ENCODE measurements around the gene RASA3.
"Not testable (repeated sequence)": the region's sequence is repeated elsewhere in the genome, so short reads cannot be mapped to it uniquely, and the experiment has no call there.

Gene RASA3

DNA sequence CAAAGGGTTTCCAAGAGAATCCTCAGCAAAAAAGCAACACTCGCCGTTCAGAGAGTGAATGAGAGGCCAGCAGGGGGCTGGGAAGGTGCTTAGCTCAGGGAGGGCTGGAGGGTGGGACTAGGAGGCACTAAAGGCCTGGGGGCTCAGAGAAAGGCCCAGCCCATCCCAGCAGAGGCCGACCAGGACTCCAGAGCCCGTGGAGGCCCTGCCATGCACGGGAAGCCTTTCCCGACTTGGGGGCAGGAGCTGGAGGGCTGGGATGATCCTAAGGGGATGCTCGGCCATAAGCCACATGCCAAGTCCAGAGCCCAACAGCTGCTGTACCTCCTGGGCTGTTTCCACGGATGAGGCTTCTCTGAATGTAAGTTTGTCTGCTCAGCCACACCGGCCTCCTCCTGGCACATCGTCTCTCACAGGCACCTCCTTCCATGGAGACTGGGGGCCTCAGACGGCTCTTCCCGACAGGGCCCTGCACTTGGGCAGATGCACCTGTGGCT lies 19.5 kb downstream of the RASA3 start:
- peaks cover 5% of the 10 kb centered on the region for H3K36me3 ChIP-seq (ENCODE audit: control insufficient read depth, insufficient read depth, low read length)
- H3K27me3 ChIP-seq (ENCODE audit: control insufficient read depth, insufficient read depth, low read length), result no peaks in the 10 kb centered on the region
- H3K9ac ChIP-seq (ENCODE audit: low read depth, low read length), result no peak overlapping the region
- H3K4me1 ChIP-seq (ENCODE audit: control insufficient read depth, insufficient read depth, low read length), result peaks cover 9% of the 10 kb centered on the region
- H3K4me3 ChIP-seq (ENCODE audit: low read depth, low read length), result no peak overlapping the region
- H3K9me3 ChIP-seq (ENCODE audit: control insufficient read depth, insufficient read depth, low read length), result no peaks in the 10 kb centered on the region

DNA sequence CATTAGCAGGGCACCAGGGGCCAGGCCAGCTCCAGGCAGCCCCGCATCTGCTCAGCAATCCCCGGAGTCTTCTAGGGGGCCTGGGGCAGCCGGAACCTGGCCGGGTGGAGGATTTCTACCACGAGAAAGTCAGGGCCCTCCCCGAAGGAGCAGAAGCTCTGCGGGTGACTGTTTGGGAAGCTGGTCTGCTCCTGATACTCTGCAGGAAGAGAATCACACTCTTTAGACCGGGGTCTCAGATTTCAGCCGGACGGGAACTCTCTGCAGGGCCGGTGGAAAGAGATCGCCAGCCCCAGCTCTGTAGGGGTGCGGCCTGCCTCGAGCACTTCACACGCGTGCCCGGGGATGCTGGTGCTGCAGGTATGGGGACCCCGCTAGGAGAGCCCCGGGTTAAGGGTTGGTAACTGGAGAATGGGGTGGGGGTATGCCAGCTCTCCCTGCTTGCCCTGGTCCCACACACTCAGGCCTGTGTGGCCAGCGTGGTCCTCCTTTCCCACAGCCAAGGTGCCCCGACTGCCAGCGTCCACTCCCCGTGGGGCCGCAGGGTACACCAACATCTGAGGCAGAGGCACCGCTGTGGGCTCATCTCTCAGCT lies 20.1 kb downstream of the RASA3 start:
- H3K9ac ChIP-seq (ENCODE audit: low read depth, low read length), result no peak overlapping the region

DNA sequence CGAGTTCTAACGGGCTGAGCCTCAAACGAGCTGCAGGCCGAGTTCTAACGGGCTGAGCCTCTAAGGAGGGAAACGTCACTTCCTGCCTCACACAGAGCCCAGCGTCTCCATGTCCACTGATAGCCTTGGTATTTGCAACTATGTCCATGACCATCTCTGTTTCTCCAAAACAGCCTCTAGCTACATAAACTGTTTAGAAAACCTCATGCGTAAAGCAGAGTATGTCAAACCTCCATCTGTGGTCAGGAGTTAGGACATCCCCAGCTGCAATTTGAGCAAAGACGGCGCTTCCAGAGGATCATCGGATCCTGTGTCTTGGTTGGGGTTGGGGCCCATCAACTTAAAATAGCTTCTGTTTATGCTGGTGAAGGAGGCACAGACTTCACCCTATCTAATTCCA lies 20.8 kb downstream of the RASA3 start:
- Histone ChIP-seq H3K36me3 (ENCODE audit: control insufficient read depth, insufficient read depth, low read length) (peaks cover 10% of the 10 kb centered on the region), H3K27me3 (ENCODE audit: control insufficient read depth, insufficient read depth, low read length) (no peaks in the 10 kb centered on the region), H3K4me3 (ENCODE audit: low read depth, low read length) (no peak overlapping the region), H3K4me1 (ENCODE audit: control insufficient read depth, insufficient read depth, low read length) (peaks cover 9% of the 10 kb centered on the region), H3K9me3 (ENCODE audit: control insufficient read depth, insufficient read depth, low read length) (no peaks in the 10 kb centered on the region), H3K9ac (ENCODE audit: low read depth, low read length) (no peak overlapping the region)

More for the DNA sequence above, 20.1 kb downstream of the RASA3 start:
- Histone ChIP-seq H3K36me3 (ENCODE audit: control insufficient read depth, insufficient read depth, low read length) (peaks cover 5% of the 10 kb centered on the region), H3K4me3 (ENCODE audit: low read depth, low read length) (no peak overlapping the region), H3K27me3 (ENCODE audit: control insufficient read depth, insufficient read depth, low read length) (no peaks in the 10 kb centered on the region), H3K9me3 (ENCODE audit: control insufficient read depth, insufficient read depth, low read length) (no peaks in the 10 kb centered on the region), H3K4me1 (ENCODE audit: control insufficient read depth, insufficient read depth, low read length) (peaks cover 9% of the 10 kb centered on the region)

DNA sequence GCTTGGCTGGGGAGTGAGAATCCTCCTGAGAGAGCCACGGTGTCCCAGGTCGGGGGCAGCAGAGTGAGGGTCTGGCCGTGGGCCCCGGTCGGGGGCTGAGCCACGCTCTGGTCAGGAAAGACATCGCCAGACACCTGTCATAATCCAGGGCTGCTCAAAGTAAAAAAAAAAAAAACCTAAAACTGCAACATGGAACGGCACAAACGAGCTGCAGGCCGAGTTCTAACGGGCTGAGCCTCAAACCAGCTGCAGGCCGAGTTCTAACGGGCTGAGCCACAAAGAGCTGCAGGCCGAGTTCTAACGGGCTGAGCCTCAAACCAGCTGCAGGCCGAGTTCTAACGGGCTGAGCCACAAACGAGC lies 21.6 kb downstream of the RASA3 start:
- H3K9me3 ChIP-seq (ENCODE audit: control insufficient read depth, insufficient read depth, low read length); H3K4me1 ChIP-seq (ENCODE audit: control insufficient read depth, insufficient read depth, low read length); H3K9ac ChIP-seq (ENCODE audit: low read depth, low read length): not testable (repeated sequence)

DNA sequence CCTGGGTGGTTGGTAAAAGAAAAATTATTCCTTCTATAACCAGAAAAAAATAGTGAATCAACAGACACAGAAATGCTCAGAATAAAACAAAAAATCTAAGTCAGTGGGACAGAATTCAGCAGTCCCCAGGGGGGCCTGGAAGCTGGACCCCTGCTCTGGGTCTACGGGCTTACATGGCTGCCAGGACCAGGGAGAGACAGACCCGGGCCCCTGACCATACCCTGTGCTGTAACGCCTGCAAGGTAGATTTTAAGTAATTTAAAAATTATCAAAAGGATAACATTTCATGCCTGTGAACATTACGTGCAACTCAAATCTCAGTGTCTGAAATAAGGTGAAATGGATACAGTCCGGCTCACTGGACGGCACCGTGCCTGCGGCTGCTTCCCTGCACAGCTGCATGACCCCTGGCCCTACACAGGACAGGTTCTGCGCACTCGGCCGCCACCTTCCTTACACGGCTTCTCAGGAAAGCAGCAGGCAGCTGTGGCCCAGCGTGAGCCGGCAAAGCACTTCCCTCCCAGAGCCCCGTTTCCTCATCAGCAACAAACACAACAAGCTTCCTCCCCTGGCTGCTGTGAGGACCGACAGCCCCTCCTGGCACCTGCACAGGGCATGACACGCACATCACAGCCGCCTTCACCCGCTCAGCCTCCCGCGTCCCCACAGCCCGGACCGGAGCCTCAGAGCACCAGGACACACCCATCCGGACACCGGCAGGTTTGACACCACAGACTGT lies 22.2 kb downstream of the RASA3 start:
- Histone ChIP-seq H3K27me3 (ENCODE audit: control insufficient read depth, insufficient read depth, low read length) (no peaks in the 10 kb centered on the region), H3K9me3 (ENCODE audit: control insufficient read depth, insufficient read depth, low read length) (no peaks in the 10 kb centered on the region), H3K4me1 (ENCODE audit: control insufficient read depth, insufficient read depth, low read length) (peaks cover 9% of the 10 kb centered on the region), H3K36me3 (ENCODE audit: control insufficient read depth, insufficient read depth, low read length) (peaks cover 8% of the 10 kb centered on the region), H3K4me3 (ENCODE audit: low read depth, low read length) (no peak overlapping the region), H3K9ac (ENCODE audit: low read depth, low read length) (peak overlapping the region; percentile 26)

More for the DNA sequence above, 21.6 kb downstream of the RASA3 start:
- not testable (repeated sequence) for H3K36me3 ChIP-seq (ENCODE audit: control insufficient read depth, insufficient read depth, low read length); H3K27me3 ChIP-seq (ENCODE audit: control insufficient read depth, insufficient read depth, low read length); H3K4me3 ChIP-seq (ENCODE audit: low read depth, low read length)

DNA sequence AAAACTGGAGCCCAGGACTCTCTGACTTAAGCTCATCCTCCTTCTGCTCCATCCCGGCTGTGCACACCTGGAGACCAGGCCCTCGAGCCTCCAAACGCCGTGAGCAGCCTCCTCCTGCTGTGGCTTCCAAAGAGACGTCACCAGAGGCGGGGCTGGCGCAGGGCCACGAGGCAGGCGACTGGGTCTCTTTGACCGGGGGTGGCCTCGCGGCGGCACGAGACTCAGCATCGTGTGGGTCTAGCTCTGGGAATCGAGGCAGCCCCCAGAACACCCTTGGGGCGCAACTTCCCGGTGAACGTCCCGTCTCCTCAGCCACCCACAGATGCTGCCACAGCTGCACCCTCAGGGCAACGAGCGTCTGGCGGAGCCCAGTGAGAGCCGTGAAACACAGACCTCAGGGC lies 22.8 kb downstream of the RASA3 start:
- peaks cover 9% of the 10 kb centered on the region for H3K4me1 ChIP-seq (ENCODE audit: control insufficient read depth, insufficient read depth, low read length)
- peaks cover 4% of the 10 kb centered on the region for H3K36me3 ChIP-seq (ENCODE audit: control insufficient read depth, insufficient read depth, low read length)
- H3K9ac ChIP-seq (ENCODE audit: low read depth, low read length), result no peak overlapping the region
- H3K27me3 ChIP-seq (ENCODE audit: control insufficient read depth, insufficient read depth, low read length), result no peaks in the 10 kb centered on the region
- no peaks in the 10 kb centered on the region for H3K9me3 ChIP-seq (ENCODE audit: control insufficient read depth, insufficient read depth, low read length)
- H3K4me3 ChIP-seq (ENCODE audit: low read depth, low read length), result no peak overlapping the region

DNA sequence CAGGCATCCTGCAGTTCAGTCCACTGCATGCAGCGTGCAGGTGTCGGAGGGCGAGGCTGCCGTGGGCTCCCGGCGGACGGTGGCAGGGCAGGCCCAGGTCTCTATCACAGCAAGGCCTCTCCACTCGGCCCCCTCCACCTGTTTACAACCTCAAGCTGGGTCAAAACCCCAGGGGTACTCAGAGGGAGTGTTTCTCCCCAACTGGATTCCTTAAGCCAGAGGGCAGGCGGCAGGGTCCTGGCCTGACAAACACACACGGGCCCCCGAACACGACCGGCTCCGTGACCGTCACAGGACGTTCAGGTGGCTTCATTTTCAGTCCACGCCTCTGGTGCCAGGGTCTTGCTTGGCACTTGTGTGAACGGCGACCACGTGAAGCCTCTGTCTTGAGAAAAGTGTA lies 23.5 kb downstream of the RASA3 start:
- H3K36me3 ChIP-seq (ENCODE audit: control insufficient read depth, insufficient read depth, low read length), result peaks cover 4% of the 10 kb centered on the region
- H3K4me3 ChIP-seq (ENCODE audit: low read depth, low read length), result no peak overlapping the region
- H3K4me1 ChIP-seq (ENCODE audit: control insufficient read depth, insufficient read depth, low read length), result peaks cover 9% of the 10 kb centered on the region
- no peaks in the 10 kb centered on the region for H3K27me3 ChIP-seq (ENCODE audit: control insufficient read depth, insufficient read depth, low read length)
- H3K9ac ChIP-seq (ENCODE audit: low read depth, low read length), result no peak overlapping the region
- no peaks in the 10 kb centered on the region for H3K9me3 ChIP-seq (ENCODE audit: control insufficient read depth, insufficient read depth, low read length)

DNA sequence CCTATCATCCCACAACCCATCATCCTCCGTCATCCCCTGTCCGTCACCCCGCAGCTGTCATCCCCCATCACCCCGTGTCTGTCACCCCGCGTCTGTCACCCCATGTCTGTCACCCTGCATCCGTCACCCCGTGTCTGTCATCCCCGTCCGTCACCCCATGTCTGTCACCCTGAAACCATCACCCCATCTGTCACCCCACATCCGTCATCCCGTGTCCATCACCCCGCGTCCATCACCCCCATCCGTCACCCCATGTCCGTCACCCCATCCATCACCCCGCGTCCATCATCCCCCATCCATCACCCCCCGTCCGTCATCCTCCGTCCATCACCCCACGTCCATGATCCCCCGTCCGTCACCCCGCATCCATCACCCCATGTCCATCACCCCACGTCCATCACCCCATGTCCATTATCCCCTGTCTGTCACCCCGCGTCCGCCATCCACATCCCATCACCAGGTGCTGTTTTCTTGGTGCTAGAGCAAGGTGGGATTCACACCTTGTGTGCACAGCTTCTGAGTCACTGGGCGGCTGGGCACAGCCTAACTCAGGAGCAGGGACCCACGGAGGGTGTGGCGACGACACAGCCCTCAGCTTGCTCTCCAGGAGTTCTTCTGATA lies 24.2 kb downstream of the RASA3 start:
- peaks cover 9% of the 10 kb centered on the region for H3K4me1 ChIP-seq (ENCODE audit: control insufficient read depth, insufficient read depth, low read length)
- no peak overlapping the region for H3K9ac ChIP-seq (ENCODE audit: low read depth, low read length)

DNA sequence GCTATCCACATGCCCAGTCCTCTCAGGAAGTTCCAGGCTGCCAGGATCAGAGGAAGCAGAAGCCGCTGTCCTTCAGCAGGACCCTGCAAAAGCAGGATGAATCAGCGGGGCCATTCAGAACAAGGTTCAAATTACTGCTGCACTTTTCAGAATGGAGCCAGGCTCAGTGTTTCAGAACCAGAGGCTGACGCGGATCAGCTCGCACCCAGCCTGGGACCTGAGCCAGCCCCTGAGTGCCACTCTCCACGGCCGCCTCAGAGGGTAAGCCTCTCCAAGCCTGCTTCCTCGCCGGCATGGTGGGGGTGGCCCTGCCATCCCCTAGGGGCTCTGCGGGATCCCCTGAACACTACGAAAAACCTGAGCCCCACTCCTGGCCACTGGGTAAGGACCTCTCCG lies 24.7 kb downstream of the RASA3 start:
- Histone ChIP-seq H3K27me3 (ENCODE audit: control insufficient read depth, insufficient read depth, low read length) (no peaks in the 10 kb centered on the region), H3K9ac (ENCODE audit: low read depth, low read length) (no peak overlapping the region), H3K4me3 (ENCODE audit: low read depth, low read length) (no peak overlapping the region), H3K36me3 (ENCODE audit: control insufficient read depth, insufficient read depth, low read length) (peaks cover 4% of the 10 kb centered on the region), H3K4me1 (ENCODE audit: control insufficient read depth, insufficient read depth, low read length) (peaks cover 4% of the 10 kb centered on the region), H3K9me3 (ENCODE audit: control insufficient read depth, insufficient read depth, low read length) (no peaks in the 10 kb centered on the region)

More for the DNA sequence above, 24.2 kb downstream of the RASA3 start:
- H3K36me3 ChIP-seq (ENCODE audit: control insufficient read depth, insufficient read depth, low read length), result peaks cover 4% of the 10 kb centered on the region
- H3K9me3 ChIP-seq (ENCODE audit: control insufficient read depth, insufficient read depth, low read length), result no peaks in the 10 kb centered on the region
- H3K4me3 ChIP-seq (ENCODE audit: low read depth, low read length), result no peak overlapping the region
- H3K27me3 ChIP-seq (ENCODE audit: control insufficient read depth, insufficient read depth, low read length), result no peaks in the 10 kb centered on the region

DNA sequence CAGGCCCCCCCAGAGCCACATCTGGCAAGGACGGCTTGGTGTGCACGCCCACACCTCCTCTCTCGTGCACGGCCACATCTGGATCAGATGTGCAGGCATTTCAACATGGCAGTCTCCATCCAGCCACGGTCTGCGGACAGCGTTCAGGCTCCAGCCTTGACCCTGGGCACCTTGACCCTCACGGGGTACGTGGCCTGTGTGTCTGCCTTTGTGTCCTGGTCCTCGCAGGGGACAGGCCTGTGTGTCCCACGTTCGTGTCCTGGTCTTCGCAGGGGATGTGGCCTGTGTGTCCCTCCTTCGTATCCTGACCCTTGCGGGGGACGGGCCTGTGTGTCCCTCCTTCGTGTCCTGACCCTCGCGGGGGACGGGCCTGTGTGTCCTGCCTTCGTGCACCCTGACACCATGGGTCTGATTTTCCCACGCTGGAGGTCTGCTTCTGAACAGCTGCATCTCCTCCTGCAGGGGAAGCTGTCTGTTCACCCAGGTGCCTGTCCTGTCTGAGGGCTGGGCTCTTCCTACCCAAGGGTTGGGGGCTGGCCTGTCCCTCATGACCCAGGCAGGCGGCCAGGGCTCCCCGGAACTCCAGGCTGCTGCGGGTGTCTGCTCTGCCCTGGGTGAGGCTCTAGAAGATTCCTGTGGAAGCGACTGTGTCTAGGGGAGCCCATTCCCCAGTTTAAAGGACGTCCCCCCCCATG lies 25.3 kb downstream of the RASA3 start:
- Histone ChIP-seq H3K27me3 (ENCODE audit: control insufficient read depth, insufficient read depth, low read length) (no peaks in the 10 kb centered on the region), H3K4me3 (ENCODE audit: low read depth, low read length) (no peak overlapping the region), H3K4me1 (ENCODE audit: control insufficient read depth, insufficient read depth, low read length) (peaks cover 2% of the 10 kb centered on the region), H3K9me3 (ENCODE audit: control insufficient read depth, insufficient read depth, low read length) (no peaks in the 10 kb centered on the region), H3K9ac (ENCODE audit: low read depth, low read length) (no peak overlapping the region), H3K36me3 (ENCODE audit: control insufficient read depth, insufficient read depth, low read length) (peaks cover 4% of the 10 kb centered on the region)

DNA sequence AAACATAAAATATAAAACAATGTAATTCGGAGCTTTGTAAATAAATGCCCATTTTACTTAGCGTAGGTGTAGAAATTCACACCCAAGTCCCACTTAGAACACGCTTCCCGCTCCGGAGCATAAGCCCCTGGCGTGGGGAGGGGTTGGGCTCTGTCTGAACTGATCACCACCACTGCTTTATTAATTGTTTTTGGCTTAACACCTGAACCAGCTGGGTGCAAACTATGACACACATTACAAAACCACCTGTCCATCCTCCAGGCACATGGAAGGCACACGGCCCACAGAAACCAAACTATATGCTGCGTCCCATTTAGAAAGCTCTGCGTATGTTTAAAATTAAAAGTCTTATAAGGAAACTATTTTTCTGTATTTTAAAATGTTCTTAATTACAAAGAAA lies 25.9 kb downstream of the RASA3 start:
- H3K9me3 ChIP-seq (ENCODE audit: control insufficient read depth, insufficient read depth, low read length), result no peaks in the 10 kb centered on the region
- no peaks in the 10 kb centered on the region for H3K27me3 ChIP-seq (ENCODE audit: control insufficient read depth, insufficient read depth, low read length)
- peaks cover 2% of the 10 kb centered on the region for H3K4me1 ChIP-seq (ENCODE audit: control insufficient read depth, insufficient read depth, low read length)
- H3K9ac ChIP-seq (ENCODE audit: low read depth, low read length), result no peak overlapping the region
- H3K4me3 ChIP-seq (ENCODE audit: low read depth, low read length), result no peak overlapping the region
- H3K36me3 ChIP-seq (ENCODE audit: control insufficient read depth, insufficient read depth, low read length), result peaks cover 4% of the 10 kb centered on the region

Data from iPS-15b (cell line).